Body of pancreas (tissue), 4 donors: ENCODE measurements around the gene NACC1. TPM values are rescaled to one million over a fixed set of nuclear protein-coding genes. Genes with fewer than 3 reads are reported as not detected.

ENCODE experiments used
- ATAC-seq: fragments of 150-250 bp; one replicate; pipeline ENCODE4 v1.9.1; 2016
- DNase-seq, 4 donors: peaks; one replicate each; pipeline ENCODE4 v3.0.0-alpha.2; 2019
- H3K27ac ChIP-seq, 4 donors: fragments of 200-600 bp; sonication (generic); 1 replicate in 3 of 4; 2 replicates in 1 of 4; pipeline versions ENCODE4 v1.5.1 to v1.6.1; 2016 to 2019; ENCODE audit warnings: mild to moderate bottlenecking in 1 of 4, mixed read lengths in 1 of 4, moderate library complexity in 1 of 4
- H3K27me3 ChIP-seq, 2 donors: fragments of 200-600 bp; sonication (generic); one replicate each; pipeline ENCODE4 v1.6.0; 2016; ENCODE audit warnings: mild to moderate bottlenecking in 1 of 2
- H3K36me3 ChIP-seq, 2 donors: fragments of 200-600 bp; sonication (generic); replicated peaks in 1 of 2; 2 replicates each; pipeline ENCODE4 v1.5.1; 2016; ENCODE audit warnings: low read depth in 2 of 2; ENCODE audit not compliant: insufficient read depth in 1 of 2
- H3K4me1 ChIP-seq: fragments of 200-600 bp; sonication (generic); one replicate; pipeline ENCODE4 v1.6.0; 2016
- H3K4me3 ChIP-seq, 2 donors: fragments of 200-600 bp; sonication (generic); 1 replicate in 1 of 2; 2 replicates in 1 of 2; pipeline ENCODE4 v1.5.1; 2016 to 2019
- H3K9me3 ChIP-seq, 3 donors: fragments of 200-600 bp; sonication (generic); 1 replicate in 2 of 3; 2 replicates in 1 of 3; pipeline ENCODE4 v1.5.1; 2016
- CTCF ChIP-seq, 7 experiments: fragments of 450-650 bp in 4 of 7; fragments of 200-600 bp in 3 of 7; sonication (generic) in 3 of 7; IDR thresholded peaks; one replicate each; pipeline ENCODE4 v1.5.1; 2016 to 2019; ENCODE audit warnings: antibody characterized with exemption in 7 of 7
- POLR2A ChIP-seq, 3 donors: fragments of 450-650 bp; IDR thresholded peaks; one replicate each; pipeline ENCODE4 v1.6.1; 2016; ENCODE audit warnings: antibody characterized with exemption in 3 of 3, mild to moderate bottlenecking in 2 of 3
- WGBS, 2 donors: methylation state at CpG; one replicate each; pipeline ENCODE4 v1.1.5; 2017; 5-methylcytosine and 5-hydroxymethylcytosine counted together
- intact Hi-C: fragments of 100-400 bp; cut with DNase I; formaldehyde crosslinking; loops from one replicate; pipeline ENCODE4 v1.15.1; 2023
- total RNA-seq, 2 donors: library from RNA; depleted of rRNA; stranded (reverse); fragments of >200 nt; gene quantifications; one replicate each; pipeline ENCODE4 v1.1.0, GENCODE V29; 2016

Gene NACC1
- total RNA-seq, 2 donors from 2014 or later = 6.0 to 15.5 TPM

DNA sequence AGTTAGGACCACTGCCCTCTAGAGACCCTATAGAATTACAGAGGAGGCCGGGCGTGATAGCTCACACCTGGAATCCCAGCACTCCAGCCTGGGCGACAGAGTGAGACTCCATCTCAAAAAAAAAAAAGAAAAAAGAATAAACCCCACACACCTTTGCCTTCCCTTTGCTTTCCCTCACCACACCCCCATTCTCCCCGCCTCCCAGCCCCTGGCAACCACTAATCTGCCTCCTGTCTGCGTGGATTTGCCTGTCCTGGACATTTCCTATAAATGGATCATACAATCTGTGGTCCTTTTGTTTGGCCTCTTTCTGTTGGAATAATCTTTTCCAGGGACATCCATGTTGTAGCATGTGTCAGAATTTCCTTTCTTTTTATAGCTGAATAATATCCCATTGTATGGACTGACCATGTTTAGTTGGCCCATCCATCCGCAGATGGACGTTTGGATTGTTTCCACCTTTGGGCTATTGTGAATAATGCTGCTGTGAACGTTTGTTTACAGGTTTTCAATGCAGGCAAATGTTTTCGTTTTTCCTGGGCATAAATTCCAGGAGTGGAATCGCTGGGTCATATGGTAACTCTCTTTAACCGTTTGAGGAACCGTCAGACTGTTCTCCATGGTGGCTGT, 15.3 kb downstream of the NACC1 start:
- no peak for DNase-seq
- Histone ChIP-seq H3K4me1 (peaks cover 5% of the 10 kb centered on the region), H3K4me3 (no peak overlapping the region), H3K9me3 (no peaks in the 10 kb centered on the region), H3K36me3 (peaks cover 0 to 13% of the 10 kb centered on the region in 2 donors), H3K27ac (no peak overlapping the region), H3K27me3 (no peaks in the 10 kb centered on the region)
- ATAC-seq = no peak
- WGBS, 2 donors = 69 to 74% methylated on average over 12 of the region's 12 CpGs
- intact Hi-C loops = no loop called here
- no peak for TF ChIP-seq POLR2A (IDR thresholded peaks at IDR 0.05)
- TF ChIP-seq CTCF (IDR thresholded peaks at IDR 0.05) = no peak

GRCh38 chr19:13134626-13135025, 16.6 kb downstream of the NACC1 start:
- DNase-seq (no peak), ATAC-seq (no peak)
- TF ChIP-seq POLR2A (IDR thresholded peaks at IDR 0.05) = no peak
- TF ChIP-seq CTCF (IDR thresholded peaks at IDR 0.05) = no peak
- WGBS, 2 donors = 94 to 95% methylated on average over 3 of the region's 3 CpGs
- Histone ChIP-seq H3K9me3 (no peaks in the 10 kb centered on the region), H3K27ac (no peak overlapping the region), H3K36me3 (peaks cover 0 to 14% of the 10 kb centered on the region in 2 donors), H3K4me1 (no peaks in the 10 kb centered on the region), H3K4me3 (no peak overlapping the region), H3K27me3 (no peaks in the 10 kb centered on the region)
- intact Hi-C loops = no loop called here

DNA sequence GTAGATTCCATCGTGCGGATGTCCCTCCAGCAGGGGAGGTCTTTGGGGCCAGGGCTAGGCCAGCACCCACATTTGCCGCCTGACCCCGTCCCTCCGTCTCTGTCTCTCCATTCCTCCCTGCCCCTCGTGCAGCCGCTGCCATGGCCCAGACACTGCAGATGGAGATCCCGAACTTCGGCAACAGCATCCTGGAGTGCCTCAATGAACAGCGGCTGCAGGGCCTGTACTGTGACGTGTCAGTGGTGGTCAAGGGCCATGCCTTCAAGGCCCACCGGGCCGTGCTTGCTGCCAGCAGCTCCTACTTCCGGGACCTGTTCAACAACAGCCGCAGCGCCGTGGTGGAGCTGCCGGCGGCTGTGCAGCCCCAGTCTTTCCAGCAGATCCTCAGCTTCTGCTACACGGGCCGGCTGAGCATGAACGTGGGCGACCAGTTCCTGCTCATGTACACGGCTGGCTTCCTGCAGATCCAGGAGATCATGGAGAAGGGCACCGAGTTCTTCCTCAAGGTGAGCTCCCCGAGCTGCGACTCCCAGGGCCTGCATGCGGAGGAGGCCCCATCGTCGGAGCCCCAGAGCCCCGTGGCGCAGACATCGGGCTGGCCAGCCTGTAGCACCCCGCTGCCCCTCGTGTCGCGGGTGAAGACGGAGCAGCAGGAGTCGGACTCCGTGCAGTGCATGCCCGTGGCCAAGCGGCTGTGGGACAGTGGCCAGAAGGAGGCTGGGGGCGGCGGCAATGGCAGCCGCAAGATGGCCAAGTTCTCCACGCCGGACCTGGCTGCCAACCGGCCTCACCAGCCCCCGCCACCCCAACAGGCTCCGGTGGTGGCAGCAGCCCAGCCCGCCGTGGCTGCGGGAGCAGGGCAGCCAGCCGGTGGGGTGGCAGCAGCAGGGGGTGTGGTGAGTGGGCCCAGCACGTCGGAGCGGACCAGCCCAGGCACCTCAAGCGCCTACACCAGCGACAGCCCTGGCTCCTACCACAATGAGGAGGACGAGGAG, 17.3 kb downstream of the NACC1 start:
- intact Hi-C loops = no loop called here
- 87 to 90% methylated on average over 24 to 42 of the region's 60 CpGs for WGBS, 2 donors
- H3K27ac ChIP-seq = no peak overlapping the region
- H3K27me3 ChIP-seq = no peaks in the 10 kb centered on the region
- no peak for ATAC-seq
- H3K9me3 ChIP-seq = no peaks in the 10 kb centered on the region
- H3K4me1 ChIP-seq = no peaks in the 10 kb centered on the region
- peaks cover 0 to 14% of the 10 kb centered on the region in 2 donors for H3K36me3 ChIP-seq
- H3K4me3 ChIP-seq = no peak overlapping the region
- TF ChIP-seq POLR2A (IDR thresholded peaks at IDR 0.05) (no peak), CTCF (IDR thresholded peaks at IDR 0.05) (no peak)
- DNase-seq = no peak

DNA sequence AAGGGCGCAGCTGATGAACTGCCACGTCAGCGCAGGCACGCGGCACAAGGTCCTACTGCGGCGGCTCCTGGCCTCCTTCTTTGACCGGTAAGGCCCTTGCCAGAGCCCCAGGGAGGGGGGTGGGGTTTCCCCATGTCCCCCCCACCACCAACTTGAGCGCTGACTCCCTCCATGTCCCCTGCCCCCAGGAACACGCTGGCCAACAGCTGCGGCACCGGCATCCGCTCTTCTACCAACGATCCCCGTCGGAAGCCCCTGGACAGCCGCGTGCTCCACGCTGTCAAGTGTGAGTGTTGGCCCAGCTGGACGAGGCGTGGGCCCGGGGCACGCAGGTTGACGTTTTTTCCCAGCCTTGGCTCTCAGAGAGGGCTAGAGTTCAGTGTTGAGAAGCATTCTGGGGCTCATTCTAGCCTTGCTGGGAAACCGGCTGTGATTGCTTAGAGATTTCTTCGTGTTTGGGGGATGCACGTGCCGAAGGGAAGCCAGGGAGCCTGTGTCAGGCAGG, 19.3 kb downstream of the NACC1 start:
- 80 to 88% methylated on average over 1 to 25 of the region's 28 CpGs for WGBS, 2 donors
- intact Hi-C loops = no loop called here
- peaks cover 0 to 14% of the 10 kb centered on the region in 2 donors for H3K36me3 ChIP-seq
- no peaks in the 10 kb centered on the region for H3K4me1 ChIP-seq
- H3K27ac ChIP-seq = no peak overlapping the region
- no peaks in the 10 kb centered on the region for H3K27me3 ChIP-seq
- H3K9me3 ChIP-seq = no peaks in the 10 kb centered on the region
- H3K4me3 ChIP-seq = no peak overlapping the region
- ATAC-seq (no peak), DNase-seq (no peak)
- no peak for TF ChIP-seq CTCF (IDR thresholded peaks at IDR 0.05)
- no peak for TF ChIP-seq POLR2A (IDR thresholded peaks at IDR 0.05)
